K562 (cell line): Measurements from ENCODE around the gene ACAT2. TPM values are rescaled to one million over a fixed set of nuclear protein-coding genes. Genes with fewer than 3 reads are reported as not detected.

ENCODE experiments used
- ARID2 ChIP-seq: fragments of 450-650 bp; IDR thresholded peaks from 2 replicates; pipeline ENCODE4 v1.6.1; 2017; ENCODE audit warnings: antibody characterized with exemption, mild to moderate bottlenecking
- CREB1 ChIP-seq, 2 experiments: sonication (generic) in 1 of 2; formaldehyde crosslinking in 1 of 2; IDR thresholded peaks; 2 replicates each; pipeline versions ENCODE4 v1.6.1 to v1.8.0; 2012 to 2022; ENCODE audit warnings: inconsistent platforms in 1 of 2, mild to moderate bottlenecking in 1 of 2, missing genetic modification reagents in 1 of 2, moderate library complexity in 1 of 2
- GATAD2B ChIP-seq: fragments of 450-650 bp; IDR thresholded peaks from 2 replicates; pipeline ENCODE4 v1.6.1; 2017; ENCODE audit warnings: mild to moderate bottlenecking, borderline replicate concordance
- MCM5 ChIP-seq: fragments of 450-650 bp; IDR thresholded peaks from 2 replicates; pipeline ENCODE4 v1.6.1; 2016; ENCODE audit warnings: low read depth
- MTF1 ChIP-seq: fragments of 250-450 bp; sonication (Bioruptor Pico); IDR thresholded peaks from 2 replicates; pipeline ENCODE4 v1.9.0; 2021; ENCODE audit warnings: moderate library complexity, mild to moderate bottlenecking, inconsistent platforms, borderline replicate concordance
- NFYB ChIP-seq: IDR thresholded peaks from 2 replicates; pipeline ENCODE4 v1.6.1; 2011; ENCODE audit warnings: mild to moderate bottlenecking, moderate library complexity; ENCODE audit not compliant: insufficient read length; ENCODE audit errors: extremely low read depth
- TCF3 ChIP-seq: sonication (generic); formaldehyde crosslinking; IDR thresholded peaks from 2 replicates; pipeline ENCODE4 v1.4.0; 2020; ENCODE audit warnings: mild to moderate bottlenecking, missing genetic modification reagents
- ZBTB33 ChIP-seq: sonication (generic); formaldehyde crosslinking; IDR thresholded peaks from 2 replicates; pipeline ENCODE4 v1.8.1; 2023; ENCODE audit warnings: mild to moderate bottlenecking, missing genetic modification reagents
- ZBTB7A ChIP-seq: IDR thresholded peaks from 2 replicates; pipeline ENCODE4 v1.6.1; 2011; ENCODE audit warnings: low read depth, mild to moderate bottlenecking, low read length, moderate library complexity, borderline replicate concordance; ENCODE audit not compliant: control insufficient read depth
- polyA plus RNA-seq, 8 experiments: library from polyadenylated mRNA; depleted of rRNA in 4 of 8; stranded (reverse) in 5 of 8; unstranded in 3 of 8; fragments of >200 nt; fragmentation: Nextera tagmentation in 2 of 8; fragmentation: Illumina TruSeq in 1 of 8; extraction: Ambion mirVana in 2 of 8; extraction: Trizol in 1 of 8; gene quantifications; 2 replicates each; pipeline versions ENCODE4 v1.2.1 to v1.2.3, GENCODE V29; 2011 to 2014; ENCODE audit warnings: inconsistent platforms in 1 of 8, missing spikeins in 1 of 8
- total RNA-seq, 7 experiments: library from RNA; depleted of rRNA in 6 of 7; stranded (reverse); fragments of >200 nt in 6 of 7; fragmentation: Illumina TruSeq in 2 of 7; extraction: Trizol in 2 of 7; gene quantifications; 2 replicates each; pipeline versions ENCODE4 v1.2.1 to v1.2.3, GENCODE V29; 2011 to 2021; ENCODE audit warnings: low replicate concordance in 1 of 7
- TF ChIP-seq, protein P1 (sequence below): fragments of 450-650 bp; IDR thresholded peaks from 2 replicates; pipeline ENCODE4 v1.6.1; 2016; ENCODE audit warnings: mild to moderate bottlenecking, moderate library complexity

Gene ACAT2
- total and polyA plus RNA-seq, 9 of the 15 experiments (the other 6 are each of a cell fraction or from before 2014, with no cell fraction given), result 63.0 to 309 (median 144) TPM

DNA sequence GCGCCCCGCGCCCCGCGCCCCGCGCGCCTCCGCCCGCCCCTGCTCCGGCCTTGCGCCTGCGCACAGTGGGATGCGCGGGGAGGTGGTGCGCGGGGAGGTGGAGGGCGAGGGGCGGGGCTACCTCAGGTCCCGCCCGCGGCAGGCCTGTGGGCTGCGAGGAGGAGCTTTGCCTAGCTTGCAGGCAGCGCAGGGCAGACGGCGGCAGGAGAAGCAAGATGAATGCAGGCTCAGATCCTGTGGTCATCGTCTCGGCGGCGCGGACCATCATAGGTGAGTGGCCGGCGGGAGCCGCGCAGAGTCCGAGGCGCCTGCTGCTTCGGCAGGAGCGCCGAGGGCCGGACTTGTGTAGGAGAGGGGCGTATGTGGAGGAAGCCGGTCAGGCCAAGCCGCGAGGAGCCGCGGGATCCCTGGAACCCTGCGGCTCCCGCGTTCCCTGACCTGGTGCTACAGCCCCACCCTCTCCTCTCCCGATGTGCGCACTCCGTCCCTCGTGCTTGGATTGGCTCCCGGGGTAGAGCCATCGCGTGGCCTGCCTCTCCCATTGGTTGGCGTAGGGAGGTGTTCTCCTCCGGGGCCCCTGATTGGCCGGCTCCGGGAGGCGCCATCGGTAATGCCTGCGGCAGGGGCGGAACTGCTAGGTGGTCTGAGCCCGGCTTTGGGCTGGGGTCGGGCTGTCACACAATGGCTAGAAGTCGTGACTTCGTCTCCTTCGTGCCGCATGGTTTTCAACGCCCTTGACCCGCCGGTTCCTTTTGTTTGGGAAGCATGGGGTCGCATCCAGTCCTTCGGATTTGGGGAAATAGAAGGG, at the start of gene ACAT2 (continued):
- TF ChIP-seq NFYB (peak; percentile 100), GATAD2B (no peak), ZBTB33 (0 out of 2 replicates have a peak, but pooled peaks have one; percentile 30), ARID2 (no peak), CREB1 (IDR thresholded peaks at IDR 0.05) (peak; percentile 63), CREB1 (CRISPR knock-in tag; IDR thresholded peaks at IDR 0.05) (peak; percentile 79), TCF3 (CRISPR knock-in tag) (no peak), ZBTB7A (peak; percentile 55; the same call in 1 of the 2 replicates), MTF1 (CRISPR knock-in tag) (no peak), MCM5 (no peak)
- TF ChIP-seq, protein P1, sequence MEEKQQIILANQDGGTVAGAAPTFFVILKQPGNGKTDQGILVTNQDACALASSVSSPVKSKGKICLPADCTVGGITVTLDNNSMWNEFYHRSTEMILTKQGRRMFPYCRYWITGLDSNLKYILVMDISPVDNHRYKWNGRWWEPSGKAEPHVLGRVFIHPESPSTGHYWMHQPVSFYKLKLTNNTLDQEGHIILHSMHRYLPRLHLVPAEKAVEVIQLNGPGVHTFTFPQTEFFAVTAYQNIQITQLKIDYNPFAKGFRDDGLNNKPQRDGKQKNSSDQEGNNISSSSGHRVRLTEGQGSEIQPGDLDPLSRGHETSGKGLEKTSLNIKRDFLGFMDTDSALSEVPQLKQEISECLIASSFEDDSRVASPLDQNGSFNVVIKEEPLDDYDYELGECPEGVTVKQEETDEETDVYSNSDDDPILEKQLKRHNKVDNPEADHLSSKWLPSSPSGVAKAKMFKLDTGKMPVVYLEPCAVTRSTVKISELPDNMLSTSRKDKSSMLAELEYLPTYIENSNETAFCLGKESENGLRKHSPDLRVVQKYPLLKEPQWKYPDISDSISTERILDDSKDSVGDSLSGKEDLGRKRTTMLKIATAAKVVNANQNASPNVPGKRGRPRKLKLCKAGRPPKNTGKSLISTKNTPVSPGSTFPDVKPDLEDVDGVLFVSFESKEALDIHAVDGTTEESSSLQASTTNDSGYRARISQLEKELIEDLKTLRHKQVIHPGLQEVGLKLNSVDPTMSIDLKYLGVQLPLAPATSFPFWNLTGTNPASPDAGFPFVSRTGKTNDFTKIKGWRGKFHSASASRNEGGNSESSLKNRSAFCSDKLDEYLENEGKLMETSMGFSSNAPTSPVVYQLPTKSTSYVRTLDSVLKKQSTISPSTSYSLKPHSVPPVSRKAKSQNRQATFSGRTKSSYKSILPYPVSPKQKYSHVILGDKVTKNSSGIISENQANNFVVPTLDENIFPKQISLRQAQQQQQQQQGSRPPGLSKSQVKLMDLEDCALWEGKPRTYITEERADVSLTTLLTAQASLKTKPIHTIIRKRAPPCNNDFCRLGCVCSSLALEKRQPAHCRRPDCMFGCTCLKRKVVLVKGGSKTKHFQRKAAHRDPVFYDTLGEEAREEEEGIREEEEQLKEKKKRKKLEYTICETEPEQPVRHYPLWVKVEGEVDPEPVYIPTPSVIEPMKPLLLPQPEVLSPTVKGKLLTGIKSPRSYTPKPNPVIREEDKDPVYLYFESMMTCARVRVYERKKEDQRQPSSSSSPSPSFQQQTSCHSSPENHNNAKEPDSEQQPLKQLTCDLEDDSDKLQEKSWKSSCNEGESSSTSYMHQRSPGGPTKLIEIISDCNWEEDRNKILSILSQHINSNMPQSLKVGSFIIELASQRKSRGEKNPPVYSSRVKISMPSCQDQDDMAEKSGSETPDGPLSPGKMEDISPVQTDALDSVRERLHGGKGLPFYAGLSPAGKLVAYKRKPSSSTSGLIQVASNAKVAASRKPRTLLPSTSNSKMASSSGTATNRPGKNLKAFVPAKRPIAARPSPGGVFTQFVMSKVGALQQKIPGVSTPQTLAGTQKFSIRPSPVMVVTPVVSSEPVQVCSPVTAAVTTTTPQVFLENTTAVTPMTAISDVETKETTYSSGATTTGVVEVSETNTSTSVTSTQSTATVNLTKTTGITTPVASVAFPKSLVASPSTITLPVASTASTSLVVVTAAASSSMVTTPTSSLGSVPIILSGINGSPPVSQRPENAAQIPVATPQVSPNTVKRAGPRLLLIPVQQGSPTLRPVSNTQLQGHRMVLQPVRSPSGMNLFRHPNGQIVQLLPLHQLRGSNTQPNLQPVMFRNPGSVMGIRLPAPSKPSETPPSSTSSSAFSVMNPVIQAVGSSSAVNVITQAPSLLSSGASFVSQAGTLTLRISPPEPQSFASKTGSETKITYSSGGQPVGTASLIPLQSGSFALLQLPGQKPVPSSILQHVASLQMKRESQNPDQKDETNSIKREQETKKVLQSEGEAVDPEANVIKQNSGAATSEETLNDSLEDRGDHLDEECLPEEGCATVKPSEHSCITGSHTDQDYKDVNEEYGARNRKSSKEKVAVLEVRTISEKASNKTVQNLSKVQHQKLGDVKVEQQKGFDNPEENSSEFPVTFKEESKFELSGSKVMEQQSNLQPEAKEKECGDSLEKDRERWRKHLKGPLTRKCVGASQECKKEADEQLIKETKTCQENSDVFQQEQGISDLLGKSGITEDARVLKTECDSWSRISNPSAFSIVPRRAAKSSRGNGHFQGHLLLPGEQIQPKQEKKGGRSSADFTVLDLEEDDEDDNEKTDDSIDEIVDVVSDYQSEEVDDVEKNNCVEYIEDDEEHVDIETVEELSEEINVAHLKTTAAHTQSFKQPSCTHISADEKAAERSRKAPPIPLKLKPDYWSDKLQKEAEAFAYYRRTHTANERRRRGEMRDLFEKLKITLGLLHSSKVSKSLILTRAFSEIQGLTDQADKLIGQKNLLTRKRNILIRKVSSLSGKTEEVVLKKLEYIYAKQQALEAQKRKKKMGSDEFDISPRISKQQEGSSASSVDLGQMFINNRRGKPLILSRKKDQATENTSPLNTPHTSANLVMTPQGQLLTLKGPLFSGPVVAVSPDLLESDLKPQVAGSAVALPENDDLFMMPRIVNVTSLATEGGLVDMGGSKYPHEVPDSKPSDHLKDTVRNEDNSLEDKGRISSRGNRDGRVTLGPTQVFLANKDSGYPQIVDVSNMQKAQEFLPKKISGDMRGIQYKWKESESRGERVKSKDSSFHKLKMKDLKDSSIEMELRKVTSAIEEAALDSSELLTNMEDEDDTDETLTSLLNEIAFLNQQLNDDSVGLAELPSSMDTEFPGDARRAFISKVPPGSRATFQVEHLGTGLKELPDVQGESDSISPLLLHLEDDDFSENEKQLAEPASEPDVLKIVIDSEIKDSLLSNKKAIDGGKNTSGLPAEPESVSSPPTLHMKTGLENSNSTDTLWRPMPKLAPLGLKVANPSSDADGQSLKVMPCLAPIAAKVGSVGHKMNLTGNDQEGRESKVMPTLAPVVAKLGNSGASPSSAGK, result peak; percentile 53; the same call in 1 of the 2 replicates
